Stimulated activated naive CD4-positive, alpha-beta T cell (primary cell): ENCODE data around the gene VAV2.

ENCODE experiments used
- DNase-seq, 6 experiments: peaks; one replicate each; lab custom pipeline; 2025; lab: John Stamatoyannopoulos, UW

VAV2 gene

DNA sequence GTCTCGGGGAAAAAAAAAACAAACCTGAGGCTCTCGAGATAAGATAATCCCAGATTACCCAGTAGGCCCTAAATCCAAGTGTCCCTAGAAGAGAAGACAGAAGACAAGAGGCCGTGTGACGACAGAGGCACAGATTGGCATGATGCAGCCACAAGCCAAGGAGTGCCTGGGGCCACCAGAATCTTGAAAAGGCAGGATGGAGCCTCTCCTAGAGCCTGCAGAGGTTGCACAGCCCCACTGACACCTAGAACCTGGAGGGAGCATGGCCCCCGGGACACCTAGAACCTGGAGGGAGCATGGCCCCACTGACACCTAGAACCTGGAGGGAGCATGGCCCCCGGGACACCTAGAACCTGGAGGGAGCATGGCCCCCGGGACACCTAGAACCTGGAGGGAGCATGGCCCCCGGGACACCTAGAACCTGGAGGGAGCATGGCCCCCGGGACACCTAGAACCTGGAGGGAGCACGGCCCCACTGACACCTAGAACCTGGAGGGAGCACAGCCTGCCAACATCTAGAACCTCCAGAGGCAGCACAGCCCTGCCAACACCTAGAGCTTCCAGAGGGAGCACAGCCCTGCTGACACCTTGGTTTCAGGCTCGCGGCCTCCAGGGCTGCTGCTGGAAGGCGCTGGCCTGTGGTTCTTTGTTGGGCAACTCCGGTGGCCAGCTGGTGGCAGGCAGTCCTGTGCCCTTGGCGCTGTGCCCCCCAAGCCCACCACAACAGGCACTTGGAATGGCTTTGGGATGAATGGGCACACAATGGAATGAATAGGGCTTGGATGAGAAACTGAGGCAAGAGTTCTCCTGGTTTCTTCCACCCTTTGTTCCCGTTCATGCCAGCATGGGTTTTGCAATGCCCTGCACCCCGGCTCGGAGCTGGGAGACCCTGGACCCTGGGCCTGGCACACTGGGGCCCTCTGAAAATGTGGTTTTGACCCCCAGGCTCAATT is 39.2 kb downstream of the VAV2 start:
- DNase-seq, result no peak

DNA sequence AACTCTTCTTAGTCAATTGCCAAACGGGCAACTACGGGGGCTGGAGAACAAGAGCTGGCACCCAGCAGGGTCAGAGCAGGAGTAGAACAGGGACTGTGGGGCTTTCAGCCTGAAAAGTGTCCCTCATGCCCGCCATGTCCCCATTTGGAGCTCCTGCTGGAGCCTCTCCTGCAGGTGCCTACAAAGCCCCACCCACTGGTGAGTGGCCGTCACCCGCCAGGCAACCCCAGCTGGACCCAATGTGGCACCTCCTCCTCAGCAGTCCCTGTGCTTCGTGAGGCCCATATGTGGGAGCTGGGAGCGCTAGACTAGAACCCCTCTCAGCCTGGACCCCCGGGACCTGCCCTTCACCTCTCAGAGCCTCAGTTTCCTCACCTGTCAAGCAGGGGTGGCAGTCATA is 40.9 kb downstream of the VAV2 start:
- DNase-seq, result no peak

- no peak for DNase-seq
Observed at GRCh38 chr9:133950629-133951111, 41.5 kb downstream of the VAV2 start.

GRCh38 chr9:133950192-133950591 is 41.9 kb downstream of the VAV2 start:
- DNase-seq, result no peak

GRCh38 chr9:133949486-133950061 is 42.5 kb downstream of the VAV2 start:
- DNase-seq, result no peak

DNA sequence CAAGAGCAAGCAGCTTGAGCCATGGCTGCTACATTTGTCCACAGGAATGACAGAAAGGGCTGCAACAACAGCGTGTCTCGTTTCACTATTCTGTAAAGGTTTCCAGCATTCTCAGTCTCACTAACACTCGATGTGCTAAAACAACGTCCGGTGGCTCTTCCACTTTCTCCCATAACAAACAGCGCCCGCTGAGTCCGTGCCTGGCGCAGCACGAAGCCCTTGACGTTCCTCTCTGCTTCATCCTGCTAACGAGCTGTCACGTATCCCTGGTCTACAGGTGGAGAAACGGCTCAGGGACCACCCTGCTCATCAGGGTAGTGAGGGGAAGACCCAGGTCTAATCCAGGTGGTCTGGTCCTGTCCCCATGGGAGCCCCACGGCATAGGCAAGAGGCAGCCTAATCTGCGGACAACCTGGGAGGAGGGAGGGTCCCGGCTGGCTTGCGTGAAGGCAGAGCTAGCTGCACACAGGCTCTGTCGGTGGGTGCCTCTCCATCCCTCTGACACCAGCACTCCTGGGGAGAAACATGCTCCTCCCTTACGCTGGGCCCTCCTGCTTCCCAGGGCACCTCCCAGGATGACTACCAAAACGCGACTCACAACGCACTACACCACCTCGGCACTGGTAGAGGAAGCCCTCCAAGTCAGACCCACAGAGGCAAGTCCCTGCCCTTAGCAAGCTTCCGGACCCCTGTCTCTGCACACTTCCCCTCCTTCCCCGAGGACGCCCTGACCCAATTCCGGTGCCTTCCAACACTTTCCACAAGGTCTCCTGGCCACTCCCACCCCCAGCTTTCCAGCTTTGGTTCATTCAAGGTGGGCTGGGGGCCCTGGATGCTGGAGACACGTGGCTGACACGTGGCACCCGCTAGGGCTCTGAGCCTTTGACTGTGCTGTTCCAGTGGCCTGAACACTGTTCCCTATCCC is 43.3 kb downstream of the VAV2 start:
- no peak for DNase-seq

- no peak for DNase-seq
Observed at GRCh38 chr9:133948131-133948530, 44.0 kb downstream of the VAV2 start.

DNA sequence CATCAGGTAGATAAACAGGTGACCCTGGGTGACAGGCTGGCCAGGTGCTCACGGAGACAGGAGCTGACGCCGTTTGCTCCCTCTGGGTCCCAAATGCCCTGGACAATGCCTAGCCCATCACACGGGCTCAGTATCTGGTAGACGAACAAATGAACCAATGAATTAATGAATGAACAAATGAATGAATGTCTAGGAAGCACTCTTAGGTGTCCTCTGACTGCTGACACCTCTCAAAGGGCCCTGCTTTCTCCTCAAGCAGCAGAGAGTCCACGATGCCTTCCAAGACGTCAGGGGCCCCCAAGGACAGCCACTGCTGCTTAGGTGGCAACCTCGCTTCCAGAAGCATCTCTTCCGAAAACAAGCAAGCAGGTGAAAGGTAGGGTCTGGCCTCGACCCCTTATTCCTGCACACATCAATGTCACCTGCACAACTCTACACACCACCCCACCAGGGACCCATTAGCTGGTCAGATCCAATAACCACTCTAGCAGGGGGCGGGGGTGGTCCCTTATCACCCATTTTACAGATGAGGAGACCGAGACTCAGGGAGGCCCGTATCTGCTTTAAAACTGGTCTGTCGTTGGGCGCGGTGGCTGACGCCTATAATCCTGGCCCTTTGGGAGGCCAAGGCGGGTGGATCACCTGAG is 45.2 kb downstream of the VAV2 start:
- no peak for DNase-seq

DNA sequence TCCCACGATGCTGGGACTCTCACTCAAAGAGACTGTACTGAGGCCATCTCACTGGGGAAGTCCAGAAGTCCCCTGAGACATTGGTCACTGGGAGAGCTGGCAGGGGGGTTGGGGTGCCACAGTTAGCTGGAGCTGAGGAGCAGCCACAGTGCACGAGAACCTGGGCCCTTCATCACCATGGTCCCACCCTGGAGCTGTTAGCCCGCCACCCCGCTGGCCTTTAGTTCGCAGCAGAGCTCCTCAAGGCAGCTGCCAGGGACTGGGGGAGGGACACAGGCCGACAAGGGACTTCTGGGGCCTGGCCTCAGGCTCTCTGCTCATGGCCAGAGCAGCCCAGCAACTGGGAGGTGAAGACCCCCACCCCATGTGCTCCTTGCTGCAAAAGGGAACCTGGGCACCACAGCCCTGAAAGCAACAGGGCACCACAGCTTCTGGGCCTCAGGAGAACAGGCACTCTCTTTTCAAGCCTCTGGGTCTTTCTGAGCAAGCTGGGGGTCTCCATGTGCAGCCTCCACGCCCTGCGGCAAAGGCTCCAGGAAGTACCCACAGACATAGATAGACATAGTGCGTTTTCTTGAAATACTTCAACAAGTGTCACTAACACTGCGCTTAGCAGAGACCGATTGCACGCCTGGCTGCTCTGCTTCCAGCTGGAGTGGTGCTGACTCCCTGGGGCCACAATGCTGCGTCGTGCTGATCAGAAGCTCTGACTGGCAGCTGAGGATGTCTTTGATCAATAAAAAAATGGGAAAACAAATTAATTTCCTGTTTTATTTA is 46.0 kb downstream of the VAV2 start:
- DNase-seq, result no peak

DNA sequence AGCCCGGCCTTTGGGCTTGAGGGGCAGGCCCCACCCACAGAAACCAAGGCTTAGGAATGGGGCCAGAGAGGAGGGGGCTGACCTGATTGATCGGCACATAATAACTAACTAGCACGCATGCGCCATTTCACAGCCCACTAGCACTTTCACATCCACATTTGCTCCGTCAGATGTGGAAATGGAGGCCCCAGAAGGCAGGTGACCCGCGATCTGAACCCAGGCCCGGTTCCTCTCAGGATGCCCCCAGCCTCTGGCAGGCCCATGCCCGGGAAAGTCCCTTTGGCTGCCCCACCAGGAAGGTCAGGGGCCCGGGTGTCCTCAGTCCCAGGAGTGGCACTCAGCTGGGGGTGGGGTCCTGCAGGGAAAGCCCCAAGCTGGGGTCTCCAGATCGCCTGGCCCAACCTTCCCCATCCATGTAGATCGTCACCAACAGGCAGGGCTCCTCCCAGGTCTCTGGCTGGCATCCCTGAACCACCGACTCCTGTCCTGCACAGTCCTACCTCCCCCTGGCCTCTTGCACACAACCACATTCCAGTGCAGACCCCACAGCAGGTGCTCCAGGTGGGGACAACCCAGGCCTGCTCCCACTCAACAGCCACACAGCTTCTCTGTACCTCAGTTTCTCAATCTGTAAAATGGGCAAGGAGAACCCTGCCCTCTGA is 46.7 kb downstream of the VAV2 start:
- no peak for DNase-seq

- no peak for DNase-seq
Observed at GRCh38 chr9:133944746-133945135, 47.4 kb downstream of the VAV2 start.

DNA sequence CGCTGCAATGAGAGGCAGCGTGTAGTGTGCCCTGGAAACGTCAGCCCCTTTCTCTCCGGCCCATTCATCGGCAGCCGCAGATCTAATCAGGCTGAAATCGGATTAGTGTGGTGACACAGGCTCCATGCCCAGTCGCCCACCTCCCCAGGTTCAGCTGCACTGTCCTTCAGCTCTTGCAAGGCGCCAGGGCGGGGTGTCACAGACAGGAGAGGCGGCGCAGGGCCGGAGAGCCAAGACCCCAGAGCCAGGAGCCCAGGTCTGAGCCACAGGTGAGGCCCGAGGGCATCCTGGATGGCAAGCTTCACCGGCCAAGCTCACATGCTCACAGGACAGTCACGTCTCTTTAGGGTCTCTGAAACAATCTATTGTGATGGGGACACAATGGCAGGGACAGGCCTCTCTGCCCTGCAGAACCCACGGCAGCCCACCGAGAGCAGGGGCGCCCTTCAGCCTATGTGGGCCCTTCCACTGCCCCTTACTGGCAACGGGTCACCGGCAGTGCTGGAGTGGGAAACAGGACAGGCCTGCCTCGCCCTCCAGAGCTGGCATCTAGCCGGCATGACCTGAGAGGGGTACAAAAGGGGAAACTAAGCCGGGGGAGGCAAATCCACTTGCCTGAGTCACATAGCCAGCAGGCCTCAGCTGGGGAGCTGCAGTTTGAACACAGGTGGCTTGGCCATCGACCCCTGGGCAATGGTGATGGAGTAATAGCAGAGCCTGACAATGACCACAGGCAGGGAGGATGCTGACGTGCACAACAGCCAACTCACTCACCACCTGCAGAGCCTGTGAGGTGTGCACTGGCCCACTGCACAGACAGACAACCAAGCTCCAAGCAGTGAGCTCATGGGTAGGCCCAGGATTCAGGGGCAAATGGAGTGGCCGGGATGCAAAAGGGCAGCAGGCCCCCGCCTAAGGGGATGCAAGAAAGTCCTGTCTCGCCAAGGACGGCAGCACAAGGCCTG is 48.1 kb downstream of the VAV2 start:
- DNase-seq, result no peak

DNA sequence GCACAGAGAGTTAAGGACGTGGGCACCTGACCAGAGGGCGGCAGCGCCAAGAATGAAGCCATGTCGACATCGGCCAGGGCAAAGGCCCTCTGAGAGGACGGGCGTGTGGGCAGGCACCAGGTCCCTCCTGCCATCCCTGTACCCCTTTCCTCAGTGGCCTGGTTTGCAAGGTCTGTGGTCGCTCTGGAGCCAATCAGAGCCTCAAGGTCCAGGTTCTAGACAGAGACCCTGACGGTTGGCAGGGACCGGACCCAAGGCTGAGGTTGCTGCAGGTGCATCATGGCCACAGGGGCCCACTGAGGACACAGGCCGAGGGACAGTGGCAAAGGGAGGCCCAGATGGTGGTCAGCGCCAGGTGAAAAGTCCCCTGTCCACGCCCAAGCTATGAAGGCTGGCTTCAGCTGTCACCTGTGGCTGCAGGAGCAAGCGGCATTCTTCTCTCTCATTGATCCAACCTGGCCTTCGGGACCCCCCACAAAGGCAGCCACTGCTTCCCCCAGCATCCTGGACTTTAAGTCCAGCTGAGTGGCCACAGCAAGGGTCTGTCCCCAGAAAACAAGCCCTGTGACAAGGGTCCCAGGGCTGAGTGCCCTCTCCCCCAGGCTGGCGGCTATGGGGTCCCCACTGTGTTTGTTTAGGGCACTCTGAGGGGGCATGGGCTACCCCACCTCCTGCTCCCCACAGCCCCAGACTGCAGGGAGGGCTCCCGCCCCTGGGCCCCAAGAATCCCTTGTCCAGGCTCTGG is 48.9 kb downstream of the VAV2 start:
- DNase-seq, result no peak

DNA sequence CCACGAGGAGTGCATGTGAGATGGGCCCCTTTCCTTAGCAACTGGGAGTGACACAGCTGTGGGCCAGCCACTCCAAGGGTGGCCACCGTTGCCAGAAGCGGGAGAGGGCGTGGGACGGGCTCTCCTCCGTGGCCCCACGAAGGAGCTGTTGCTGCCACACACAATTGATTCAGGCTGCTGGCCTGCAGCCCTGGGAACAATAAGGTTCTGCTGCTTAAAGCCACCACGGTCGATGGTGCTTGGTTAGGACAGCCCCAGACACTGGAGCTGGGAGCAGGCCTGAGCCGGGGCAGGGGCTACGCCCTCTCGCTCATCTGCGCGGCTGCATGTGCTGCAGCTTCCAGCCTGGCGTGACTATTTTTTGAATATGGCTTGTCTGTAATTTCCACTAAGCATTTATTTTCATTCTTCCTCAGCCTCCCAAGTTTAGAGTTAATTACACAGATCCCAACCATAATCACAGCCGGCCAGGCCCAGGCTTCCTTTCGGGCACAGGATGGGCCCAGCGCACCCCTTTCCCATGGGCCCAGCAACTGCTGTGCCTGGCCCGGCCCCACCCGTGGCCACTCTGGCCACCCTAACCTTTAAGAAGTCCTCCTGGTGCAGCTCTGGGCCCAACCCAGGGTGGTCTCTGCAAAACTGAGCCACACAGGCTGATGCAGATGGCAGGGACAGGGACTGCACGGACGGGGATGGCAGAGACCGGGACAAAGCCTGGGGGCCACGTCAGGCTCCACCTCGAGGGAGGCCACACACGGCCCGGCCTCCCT is 49.7 kb downstream of the VAV2 start:
- DNase-seq, result no peak

GRCh38 chr9:133939845-133940244 is 52.3 kb downstream of the VAV2 start:
- DNase-seq, result no peak

DNA sequence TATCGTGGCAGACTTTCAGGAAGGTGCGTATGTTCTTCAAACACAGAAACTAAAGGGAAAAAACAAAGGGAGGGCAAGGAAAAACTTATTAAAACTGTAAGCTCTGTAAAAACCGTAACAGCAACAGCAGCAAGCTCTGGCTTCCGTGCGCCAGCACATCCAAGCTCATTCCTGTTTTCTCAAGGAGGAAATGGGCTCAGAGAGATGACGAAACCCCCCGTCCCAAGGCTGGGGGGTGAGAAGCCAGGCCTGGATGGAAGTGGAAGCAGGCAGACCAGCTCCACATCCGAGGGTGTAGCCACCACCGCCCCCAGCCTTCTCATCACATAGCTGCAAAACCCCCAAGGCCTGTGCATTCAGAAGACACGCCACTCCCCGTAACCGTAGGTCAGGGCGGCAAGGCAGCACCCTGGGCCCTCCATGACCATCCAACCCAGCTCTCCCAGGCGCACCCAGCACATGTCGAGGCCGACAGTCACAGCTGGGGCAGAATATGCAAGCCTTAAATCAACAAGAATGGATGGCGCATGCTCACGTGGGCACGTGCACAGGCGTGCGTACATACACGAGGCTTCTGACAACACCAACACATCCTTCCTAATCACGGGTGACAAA is 52.8 kb downstream of the VAV2 start:
- DNase-seq, result no peak

- no peak for DNase-seq
Observed at GRCh38 chr9:133938753-133939152, 53.4 kb downstream of the VAV2 start.
